Measurements from ENCODE around the gene CORO7. TPM values are rescaled to one million over a fixed set of nuclear protein-coding genes. Genes with fewer than 3 reads are reported as not detected.

Gene CORO7
- total RNA-seq, 4 donors from 2014 or later, result 18.8 to 29.6 (median 25.7) TPM

- Histone ChIP-seq H3K27me3 (peaks cover 8% of the 10 kb centered on the region), H3K4me1 (peaks cover 70% of the 10 kb centered on the region), H3K27ac (peak overlapping the region; percentile 87), H3K9me3 (no peaks in the 10 kb centered on the region), H3K4me3 (peak overlapping the region; percentile 81), H3K36me3 (no peaks in the 10 kb centered on the region)
- DNase-seq (ENCODE audit: low spot score in 2 of 2), result no peak
- no CpG with 5 or more reads among the region's 20 CpGs for WGBS
- TF ChIP-seq EP300 (IDR thresholded peaks at IDR 0.05), result no peak
Observed at GRCh38 chr16:4316864-4317531, 99.4 kb downstream of the CORO7 start.

GRCh38 chr16:4316108-4316863 is 100.1 kb downstream of the CORO7 start:
- H3K36me3 ChIP-seq, result no peaks in the 10 kb centered on the region
- H3K27me3 ChIP-seq, result peaks cover 8% of the 10 kb centered on the region
- H3K27ac ChIP-seq, result peak overlapping the region; percentile 87
- no peak for DNase-seq (ENCODE audit: low spot score in 2 of 2)
- WGBS, result no CpG with 5 or more reads among the region's 93 CpGs
- TF ChIP-seq POLR2AphosphoS5 (IDR thresholded peaks at IDR 0.05) (no peak), CTCF (IDR thresholded peaks at IDR 0.05) (no peak), POLR2A (IDR thresholded peaks at IDR 0.05) (no peak)
- H3K9me3 ChIP-seq, result no peaks in the 10 kb centered on the region
- H3K4me1 ChIP-seq, result peaks cover 66% of the 10 kb centered on the region
- peak overlapping the region; percentile 81 for H3K4me3 ChIP-seq

DNA sequence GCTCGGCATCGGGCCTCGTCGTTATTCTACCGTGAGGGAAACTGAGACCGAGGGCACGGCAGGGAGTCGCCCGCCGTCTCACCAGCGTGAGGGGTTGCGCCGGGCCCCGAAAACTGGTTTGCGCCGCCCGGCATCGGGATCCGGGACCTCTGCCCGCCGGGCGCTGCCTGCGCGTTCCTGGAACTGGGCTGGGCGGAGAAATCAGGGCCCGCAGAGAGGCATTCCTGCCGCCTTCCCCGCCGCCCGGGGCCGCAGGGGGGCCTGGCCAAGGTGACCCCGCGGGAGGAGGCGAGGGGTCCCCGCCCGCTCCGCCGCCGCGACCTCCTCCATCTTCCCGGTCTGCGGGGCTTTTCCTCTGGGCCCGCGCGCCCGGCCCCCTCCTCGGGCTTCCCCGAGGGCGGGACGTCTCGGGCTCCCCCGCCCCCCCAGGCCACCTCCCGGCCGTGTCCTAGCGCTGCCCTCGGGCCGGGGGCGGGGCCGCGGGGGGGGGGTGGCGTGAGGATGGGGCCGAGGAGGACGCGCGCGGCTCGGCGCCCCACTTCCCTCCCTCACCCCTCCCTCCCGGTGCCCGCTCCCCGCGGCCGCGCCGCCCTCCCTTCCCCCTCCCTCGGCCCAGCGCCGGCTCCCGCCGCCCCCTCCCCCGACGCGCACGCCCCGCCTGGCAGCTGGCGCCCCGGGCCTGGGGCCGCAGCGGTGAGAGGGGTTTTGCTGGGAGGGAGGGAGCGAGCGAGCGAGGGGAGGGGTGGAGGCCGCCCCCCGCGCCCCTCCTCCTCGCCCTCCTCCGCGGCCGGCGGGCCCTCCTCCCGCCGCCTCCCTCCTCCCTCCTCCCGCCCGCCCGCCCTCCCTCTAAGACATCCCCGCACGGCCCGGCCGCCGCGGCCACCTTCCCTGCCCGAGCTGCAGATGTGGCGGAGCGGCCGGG is 100.9 kb downstream of the CORO7 start, which contains the start of gene GLIS2:
Gene GLIS2 (plus strand): TSS at position 882 of the 922 bp plus-strand sequence. CDS start 16,214 bp downstream, outside the sequence.
- Histone ChIP-seq H3K27ac (peak within 1 kb of the TSS; percentile 87), H3K36me3 (no peaks in the 10 kb centered on the region), H3K4me1 (peaks cover 58% of the 10 kb centered on the region), H3K9me3 (no peaks in the 10 kb centered on the region), H3K4me3 (peak within 1 kb of the TSS; percentile 81), H3K27me3 (peaks cover 8% of the 10 kb centered on the region)
- 0% methylated on average over 1 of the region's 115 CpGs for WGBS
- no peak for DNase-seq (ENCODE audit: low spot score in 2 of 2)
- no peak for TF ChIP-seq EP300 (IDR thresholded peaks at IDR 0.05)
- no peak for TF ChIP-seq POLR2AphosphoS5 (IDR thresholded peaks at IDR 0.05)
- TF ChIP-seq POLR2A (IDR thresholded peaks at IDR 0.05), result no peak
- TF ChIP-seq CTCF (IDR thresholded peaks at IDR 0.05), result no peak

DNA sequence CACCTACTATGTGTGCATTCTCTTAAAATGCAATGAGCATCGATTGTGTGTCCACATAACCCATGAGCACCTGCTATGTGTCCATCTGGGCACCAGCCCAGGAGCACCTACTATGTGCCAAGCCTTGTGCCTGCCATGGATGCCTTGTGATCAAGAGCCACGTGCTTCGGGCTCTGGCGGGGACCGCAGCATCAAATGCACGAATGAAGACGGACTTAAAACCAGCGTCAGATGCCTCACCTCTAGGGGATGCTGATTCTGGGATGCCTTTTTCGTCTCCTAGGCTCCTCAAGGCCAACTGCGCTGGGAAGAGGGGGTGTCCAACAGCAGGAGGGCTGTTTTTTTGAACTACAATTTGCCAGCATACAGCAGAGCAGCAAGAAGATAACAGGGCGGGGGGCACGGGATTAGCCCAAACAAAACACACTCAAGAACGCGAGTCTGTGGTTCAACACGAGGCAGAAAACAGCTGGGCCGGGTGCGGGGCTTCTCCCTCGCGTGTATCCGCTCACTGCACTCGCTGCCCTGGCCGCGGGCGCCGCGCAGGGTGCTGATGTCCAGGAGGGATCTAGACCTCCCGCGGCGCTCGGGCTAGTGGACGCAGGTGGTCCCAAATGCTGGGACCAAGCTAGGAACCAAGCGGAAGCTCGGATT is 101.7 kb downstream of the CORO7 start:
- no peaks in the 10 kb centered on the region for H3K9me3 ChIP-seq
- H3K4me1 ChIP-seq, result peaks cover 53% of the 10 kb centered on the region
- peak in 1 of 2 donors; percentile 74 for DNase-seq (ENCODE audit: low spot score in 2 of 2)
- H3K36me3 ChIP-seq, result no peaks in the 10 kb centered on the region
- peak overlapping the region; percentile 87 for H3K27ac ChIP-seq
- H3K4me3 ChIP-seq, result peak overlapping the region; percentile 81
- WGBS, result 6% methylated on average over 7 of the region's 33 CpGs
- TF ChIP-seq EP300 (IDR thresholded peaks at IDR 0.05) (no peak), POLR2A (IDR thresholded peaks at IDR 0.05) (no peak), POLR2AphosphoS5 (IDR thresholded peaks at IDR 0.05) (no peak), CTCF (IDR thresholded peaks at IDR 0.05) (no peak)
- H3K27me3 ChIP-seq, result peaks cover 8% of the 10 kb centered on the region

Measured in suprapubic skin (tissue), 4 donors.